Articular chondrocyte of knee joint (primary cell): ENCODE data around the gene OR14K1. TPM values are rescaled to one million over a fixed set of nuclear protein-coding genes. Genes with fewer than 3 reads are reported as not detected.

Experiments used
- total RNA-seq: library from RNA; depleted of rRNA; stranded (reverse); fragments of >200 nt; gene quantifications from 2 replicates; pipeline ENCODE4 v1.2.3, GENCODE V29; 2012

OR14K1 gene, protein sequence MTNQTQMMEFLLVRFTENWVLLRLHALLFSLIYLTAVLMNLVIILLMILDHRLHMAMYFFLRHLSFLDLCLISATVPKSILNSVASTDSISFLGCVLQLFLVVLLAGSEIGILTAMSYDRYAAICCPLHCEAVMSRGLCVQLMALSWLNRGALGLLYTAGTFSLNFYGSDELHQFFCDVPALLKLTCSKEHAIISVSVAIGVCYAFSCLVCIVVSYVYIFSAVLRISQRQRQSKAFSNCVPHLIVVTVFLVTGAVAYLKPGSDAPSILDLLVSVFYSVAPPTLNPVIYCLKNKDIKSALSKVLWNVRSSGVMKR
- not detected in 2 replicates for total RNA-seq

GRCh38 chr1:247738315-247738714 is at the start of gene OR14K1:
TSS of gene OR14K1 (plus strand) at chr1:247738615. CDS start at chr1:247738615, 0 bp downstream.

DNA sequence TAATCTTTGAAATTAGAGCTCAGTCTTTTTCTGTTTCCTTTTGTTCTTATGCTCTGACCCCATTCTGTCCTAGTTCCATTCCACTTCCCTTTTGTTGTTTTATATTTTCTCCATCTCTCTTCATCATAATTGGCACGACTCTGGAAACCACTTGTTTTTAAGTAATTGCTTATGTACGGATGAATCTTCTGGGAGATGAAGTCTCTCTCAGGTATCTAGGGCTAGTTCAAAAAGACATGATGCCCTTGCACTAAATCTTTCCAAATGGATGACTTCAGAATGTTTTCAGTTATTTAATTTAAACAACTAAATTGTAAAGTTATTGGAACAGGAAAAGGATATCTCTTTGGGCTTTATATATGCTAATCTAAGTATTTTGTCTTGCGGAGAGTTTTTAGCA is 21.9 kb upstream of the OR14K1 start, which contains the start of gene OR6F1:
Gene OR6F1 (minus strand): TSS at position 101 of the 400 bp plus-strand sequence. CDS start 3,891 bp downstream, outside the sequence.

GRCh38 chr1:247748041-247748440 is 9.6 kb downstream of the OR14K1 start, which contains the start of gene OR14A2:
TSS of gene OR14A2 (minus strand) at chr1:247748141.

GRCh38 chr1:247760456-247760855 is 22.0 kb downstream of the OR14K1 start, which contains the start of gene OR1C1:
TSS of gene OR1C1 (minus strand) at chr1:247760556. CDS start at chr1:247758406, 2,150 bp downstream.

Other genes starting within 250 kb of the OR14K1 start
- gene OR2C3, start 202.2 kb upstream of the OR14K1 start, total RNA-seq: under 0.01 TPM in 1 of 2 replicates, not detected in the other
- not detected in 2 replicates for gene GCSAML, start 189.5 kb upstream of the OR14K1 start, total RNA-seq
- not detected in 2 replicates for gene OR2G2, start 150.3 kb upstream of the OR14K1 start, total RNA-seq
- gene OR2G3, start 133.0 kb upstream of the OR14K1 start, total RNA-seq: not detected in 2 replicates
- not detected in 2 replicates for gene OR13G1, start 58.9 kb upstream of the OR14K1 start, total RNA-seq
- gene OR6F1, start 22.0 kb upstream of the OR14K1 start, total RNA-seq: not detected in 2 replicates
- gene OR14A2, start 9.5 kb downstream of the OR14K1 start, total RNA-seq: not detected in 2 replicates
- gene OR1C1, start 21.9 kb downstream of the OR14K1 start, total RNA-seq: not detected in 2 replicates
- gene OR14A16, start 85.5 kb downstream of the OR14K1 start, total RNA-seq: not detected in 2 replicates
- not detected in 2 replicates for gene OR11L1, start 103.3 kb downstream of the OR14K1 start, total RNA-seq
- 0.43 and 0.65 TPM in 2 replicates for gene TRIM58, start 118.6 kb downstream of the OR14K1 start, total RNA-seq
- gene OR2W3, start 157.0 kb downstream of the OR14K1 start, total RNA-seq: 0.11 and 0.39 TPM in 2 replicates
- not detected in 2 replicates for gene OR2T8, start 181.6 kb downstream of the OR14K1 start, total RNA-seq
- not detected in 2 replicates for gene OR2AJ1, start 186.3 kb downstream of the OR14K1 start, total RNA-seq
- gene OR2L8, start 210.2 kb downstream of the OR14K1 start, total RNA-seq: not detected in 2 replicates
- not detected in 2 replicates for gene OR2AK2, start 226.6 kb downstream of the OR14K1 start, total RNA-seq